ENCODE measurements around the gene AREL1. TPM values are rescaled to one million over a fixed set of nuclear protein-coding genes. Genes with fewer than 3 reads are reported as not detected.

The AREL1 gene
- total RNA-seq, 1 experiment from 2014 or later: 44.7 TPM

GRCh38 chr14:74671789-74672188 is 41.1 kb downstream of the AREL1 start:
- CTCF ChIA-PET: no interaction called here
- POLR2A ChIA-PET: no interaction called here
- in situ Hi-C loops (cut with HindIII; ENCODE audit: low pct_unique_long_range_greater_than_20kb, low sequenced_read_pairs): no loop called here
- H3K36me3 ChIP-seq (ENCODE audit: control insufficient read depth, insufficient read depth, low read length): peaks cover 19% of the 10 kb centered on the region
- intact Hi-C loops (cut with micrococcal nuclease; ENCODE audit: unreplicated experiment): no loop called here
- H3K4me3 ChIP-seq (ENCODE audit: low read depth in 2 of 2, low read length in 2 of 2): no peak overlapping the region
- TF ChIP-seq SIN3A (IDR thresholded peaks at IDR 0.05; ENCODE audit: borderline replicate concordance, insufficient read depth, low read depth, low read length): no peak
- TF ChIP-seq, protein P1, sequence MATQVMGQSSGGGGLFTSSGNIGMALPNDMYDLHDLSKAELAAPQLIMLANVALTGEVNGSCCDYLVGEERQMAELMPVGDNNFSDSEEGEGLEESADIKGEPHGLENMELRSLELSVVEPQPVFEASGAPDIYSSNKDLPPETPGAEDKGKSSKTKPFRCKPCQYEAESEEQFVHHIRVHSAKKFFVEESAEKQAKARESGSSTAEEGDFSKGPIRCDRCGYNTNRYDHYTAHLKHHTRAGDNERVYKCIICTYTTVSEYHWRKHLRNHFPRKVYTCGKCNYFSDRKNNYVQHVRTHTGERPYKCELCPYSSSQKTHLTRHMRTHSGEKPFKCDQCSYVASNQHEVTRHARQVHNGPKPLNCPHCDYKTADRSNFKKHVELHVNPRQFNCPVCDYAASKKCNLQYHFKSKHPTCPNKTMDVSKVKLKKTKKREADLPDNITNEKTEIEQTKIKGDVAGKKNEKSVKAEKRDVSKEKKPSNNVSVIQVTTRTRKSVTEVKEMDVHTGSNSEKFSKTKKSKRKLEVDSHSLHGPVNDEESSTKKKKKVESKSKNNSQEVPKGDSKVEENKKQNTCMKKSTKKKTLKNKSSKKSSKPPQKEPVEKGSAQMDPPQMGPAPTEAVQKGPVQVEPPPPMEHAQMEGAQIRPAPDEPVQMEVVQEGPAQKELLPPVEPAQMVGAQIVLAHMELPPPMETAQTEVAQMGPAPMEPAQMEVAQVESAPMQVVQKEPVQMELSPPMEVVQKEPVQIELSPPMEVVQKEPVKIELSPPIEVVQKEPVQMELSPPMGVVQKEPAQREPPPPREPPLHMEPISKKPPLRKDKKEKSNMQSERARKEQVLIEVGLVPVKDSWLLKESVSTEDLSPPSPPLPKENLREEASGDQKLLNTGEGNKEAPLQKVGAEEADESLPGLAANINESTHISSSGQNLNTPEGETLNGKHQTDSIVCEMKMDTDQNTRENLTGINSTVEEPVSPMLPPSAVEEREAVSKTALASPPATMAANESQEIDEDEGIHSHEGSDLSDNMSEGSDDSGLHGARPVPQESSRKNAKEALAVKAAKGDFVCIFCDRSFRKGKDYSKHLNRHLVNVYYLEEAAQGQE (IDR thresholded peaks at IDR 0.05; ENCODE audit: insufficient read depth in 1 of 2, low read depth in 2 of 2, low read length in 1 of 2): no peak
- TF ChIP-seq CTCF (IDR thresholded peaks at IDR 0.05): no peak
- TF ChIP-seq TCF7L2 (IDR thresholded peaks at IDR 0.05; ENCODE audit: low read depth, low read length): no peak
- TF ChIP-seq POLR2AphosphoS5 (IDR thresholded peaks at IDR 0.05; ENCODE audit: low read depth, low read length): no peak
- no peaks in the 10 kb centered on the region for H3K27me3 ChIP-seq (ENCODE audit: control insufficient read depth, insufficient read depth, low read length)
- no TSS peak for BruUV-seq (replicated peaks)
- ATAC-seq (peak; percentile 72), DNase-seq (ENCODE audit: low read depth, low spot score) (peak; percentile 28)
- no peak overlapping the region for H3K27ac ChIP-seq (ENCODE audit: low read length)
- H3K4me1 ChIP-seq (ENCODE audit: control insufficient read depth, insufficient read depth, low read length): no peaks in the 10 kb centered on the region
- no peaks in the 10 kb centered on the region for H3K9me3 ChIP-seq (ENCODE audit: control insufficient read depth, insufficient read depth, low read depth, low read length)

DNA sequence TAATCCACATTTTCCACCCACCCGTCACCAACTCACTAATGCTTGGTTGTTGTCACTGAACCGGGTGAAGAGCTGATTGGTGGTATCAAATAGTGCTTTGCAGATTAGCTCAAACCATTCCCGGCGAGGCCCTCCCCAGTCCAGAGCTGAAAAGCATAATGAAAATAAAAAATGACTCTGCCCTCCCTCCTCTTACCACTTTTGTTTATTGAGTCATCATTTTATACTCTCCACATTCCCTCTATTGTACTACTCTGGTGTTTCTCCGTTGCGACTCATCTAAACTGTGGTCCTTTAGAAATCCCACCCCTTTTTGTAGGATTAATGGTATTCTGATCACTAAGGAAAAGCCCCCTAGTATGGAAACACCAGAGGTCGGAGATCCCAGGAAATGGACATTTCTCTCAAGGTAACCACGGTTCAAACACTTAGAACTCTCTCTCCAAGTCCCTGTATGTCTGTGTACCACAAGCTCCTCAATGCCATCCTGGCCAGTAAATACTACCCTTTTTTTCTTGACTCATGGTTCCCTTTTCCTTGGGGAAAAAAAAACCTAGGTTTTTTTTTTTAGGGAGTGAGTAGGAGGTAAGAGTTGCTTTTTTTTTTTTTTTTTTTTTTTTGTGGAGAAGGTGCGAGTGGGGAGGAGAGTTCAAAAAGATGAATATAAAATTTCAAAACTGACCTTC is 42.0 kb downstream of the AREL1 start:
- peaks cover 19% of the 10 kb centered on the region for H3K36me3 ChIP-seq (ENCODE audit: control insufficient read depth, insufficient read depth, low read length)
- H3K27ac ChIP-seq (ENCODE audit: low read length): no peak overlapping the region
- POLR2A ChIA-PET: no interaction called here
- intact Hi-C loops (cut with micrococcal nuclease; ENCODE audit: unreplicated experiment) (no loop called here), in situ Hi-C loops (cut with HindIII; ENCODE audit: low pct_unique_long_range_greater_than_20kb, low sequenced_read_pairs) (no loop called here)
- no peak for DNase-seq (ENCODE audit: low read depth, low spot score)
- H3K4me1 ChIP-seq (ENCODE audit: control insufficient read depth, insufficient read depth, low read length): no peaks in the 10 kb centered on the region
- no peak for ATAC-seq
- H3K4me3 ChIP-seq (ENCODE audit: low read depth in 2 of 2, low read length in 2 of 2): no peak overlapping the region
- no peaks in the 10 kb centered on the region for H3K27me3 ChIP-seq (ENCODE audit: control insufficient read depth, insufficient read depth, low read length)
- no TSS peak for BruUV-seq (replicated peaks)
- TF ChIP-seq TCF7L2 (IDR thresholded peaks at IDR 0.05; ENCODE audit: low read depth, low read length) (no peak), CTCF (IDR thresholded peaks at IDR 0.05) (no peak)
- TF ChIP-seq, protein P1 (IDR thresholded peaks at IDR 0.05; ENCODE audit: insufficient read depth in 1 of 2, low read depth in 2 of 2, low read length in 1 of 2): no peak
- CTCF ChIA-PET: no interaction called here
- no peaks in the 10 kb centered on the region for H3K9me3 ChIP-seq (ENCODE audit: control insufficient read depth, insufficient read depth, low read depth, low read length)
